Liver (tissue), 3 donors: ENCODE data around the gene THOC2.

Experiments used
- CTCF ChIP-seq: fragments of 150-350 bp; IDR thresholded peaks from 2 replicates; pipeline ENCODE4 v1.5.1; 2017; ENCODE audit warnings: improper control_type of control experiment, low read depth, low read length; ENCODE audit not compliant: missing input control
- RAD21 ChIP-seq, 2 donors: IDR thresholded peaks; 2 replicates each; pipeline ENCODE4 v1.6.1; 2016; ENCODE audit warnings: antibody characterized with exemption in 2 of 2, mild to moderate bottlenecking in 2 of 2
- REST ChIP-seq: IDR thresholded peaks from 2 replicates; pipeline ENCODE4 v1.6.1; 2016; ENCODE audit warnings: antibody characterized with exemption, mild to moderate bottlenecking
- TAF1 ChIP-seq: conservative IDR thresholded peaks from 2 replicates; pipeline ENCODE4 v1.6.1; 2016; ENCODE audit warnings: antibody characterized with exemption, mild to moderate bottlenecking
- donor health status: healthy.
- donor health status: healthy.

GRCh38 chrX:123550829-123551228 is 182.0 kb downstream of the THOC2 start:
- TF ChIP-seq CTCF (no peak), RAD21 (IDR thresholded peaks at IDR 0.05) (no peak), TAF1 (no peak), REST (no peak)
